OCI-LY7 (cell line): ENCODE data around the gene CCT5. TPM values are rescaled to one million over a fixed set of nuclear protein-coding genes. Genes with fewer than 3 reads are reported as not detected.

Experiments used
- BruUV-seq: library from RNA; stranded (reverse); fragments of 400-500 nt; replicated peaks from 2 replicates; lab custom pipeline; 2021; lab: Mats Ljungman, UMichigan
- CTCF ChIA-PET: fragments of 300-600 bp; sonication (Branson Sonifier 250); formaldehyde crosslinking; loops from one replicate; lab custom pipeline; 2022; ENCODE audit warnings: antibody characterized with exemption; ENCODE audit not compliant: unreplicated experiment; lab: Charles Lee
- POLR2A ChIA-PET: fragments of 300-600 bp; sonication (Branson Sonifier 250); formaldehyde crosslinking; loops from one replicate; lab custom pipeline; 2022; ENCODE audit warnings: antibody characterized with exemption; lab: Charles Lee
- DNase-seq: peaks from one replicate; pipeline ENCODE4 v3.0.0-alpha.2; 2015; ENCODE audit warnings: low spot score
- H2AFZ ChIP-seq: fragments of 200-600 bp; sonication (generic), shearing (Covaris generic); 2 replicates; pipeline ENCODE4 v1.6.1; 2014; ENCODE audit warnings: mild to moderate bottlenecking, antibody characterized with exemption, low read length, moderate library complexity
- H3K27ac ChIP-seq: fragments of 200-600 bp; sonication (generic); 2 replicates; pipeline ENCODE4 v1.5.1; 2014; ENCODE audit warnings: mixed run types, low read depth, mild to moderate bottlenecking, moderate library complexity, low read length, inconsistent platforms; ENCODE audit not compliant: poor library complexity, severe bottlenecking
- H3K36me3 ChIP-seq: fragments of 200-600 bp; sonication (generic); 2 replicates; pipeline ENCODE4 v1.6.1; 2014; ENCODE audit warnings: mild to moderate bottlenecking, antibody characterized with exemption, low read length, moderate library complexity, mixed read lengths; ENCODE audit not compliant: insufficient read depth
- H3K4me1 ChIP-seq: fragments of 200-600 bp; sonication (generic); 2 replicates; pipeline ENCODE4 v1.5.1; 2014; ENCODE audit warnings: mild to moderate bottlenecking, low read length; ENCODE audit not compliant: insufficient read depth, poor library complexity, severe bottlenecking
- H3K4me2 ChIP-seq: fragments of 200-600 bp; sonication (generic); 2 replicates; pipeline ENCODE4 v1.6.1; 2014; ENCODE audit warnings: mild to moderate bottlenecking, low read length
- H3K4me3 ChIP-seq: fragments of 200-600 bp; sonication (generic); 2 replicates; pipeline ENCODE4 v1.5.1; 2014; ENCODE audit warnings: mild to moderate bottlenecking, low read depth, low read length; ENCODE audit not compliant: poor library complexity, severe bottlenecking
- H3K79me2 ChIP-seq: fragments of 200-600 bp; sonication (generic); 2 replicates; pipeline ENCODE4 v1.6.1; 2016; ENCODE audit warnings: low read depth, mild to moderate bottlenecking, low read length, moderate library complexity, mixed read lengths; ENCODE audit not compliant: insufficient read depth
- H3K9me2 ChIP-seq: fragments of 200-600 bp; sonication (generic); 2 replicates; pipeline ENCODE4 v1.6.1; 2016; ENCODE audit warnings: mild to moderate bottlenecking, low read length, mixed read lengths; ENCODE audit not compliant: insufficient read depth
- H3K9me3 ChIP-seq: fragments of 200-600 bp; sonication (generic); 2 replicates; pipeline ENCODE4 v1.6.1; 2014; ENCODE audit warnings: mild to moderate bottlenecking, mixed run types, low read length, mixed read lengths
- H4K20me1 ChIP-seq: fragments of 200-600 bp; sonication (generic); 2 replicates; pipeline ENCODE4 v1.6.1; 2014; ENCODE audit warnings: mild to moderate bottlenecking, antibody characterized with exemption, low read length, moderate library complexity, mixed read lengths; ENCODE audit not compliant: insufficient read depth
- CTCF ChIP-seq: fragments of 200-600 bp; sonication (generic); conservative IDR thresholded peaks from 2 replicates; pipeline ENCODE4 v1.5.1; 2014; ENCODE audit warnings: mild to moderate bottlenecking, antibody characterized with exemption, low read length, moderate library complexity, mixed read lengths
- EZH2phosphoT487 ChIP-seq: fragments of 200-600 bp; sonication (generic); IDR thresholded peaks from 2 replicates; pipeline ENCODE4 v1.6.1; 2018; ENCODE audit warnings: low read depth, borderline replicate concordance, mild to moderate bottlenecking, mixed run types, antibody characterized with exemption, low read length, moderate library complexity, mixed read lengths
- intact Hi-C: fragments of 100-400 bp; cut with micrococcal nuclease; formaldehyde crosslinking; loops from one replicate; pipeline ENCODE4 v1.10.0; 2022; ENCODE audit not compliant: unreplicated experiment
- total RNA-seq, 2 experiments: library from RNA; depleted of rRNA in 1 of 2; stranded (reverse); fragments of >200 nt in 1 of 2; shearing (Covaris generic) in 1 of 2; gene quantifications; 2 replicates each; pipeline ENCODE4 v1.2.3, GENCODE V29; 2014 to 2022

CCT5 gene
- total RNA-seq, 2 experiments from 2014 or later = 389 to 498 TPM

- H3K36me3 ChIP-seq = no peaks in the 10 kb centered on the region
Observed at GRCh38 chr5:10275991-10276390, 25.9 kb downstream of the CCT5 start.

GRCh38 chr5:10276691-10277090 lies 26.6 kb downstream of the CCT5 start:
- H3K79me2 ChIP-seq = no peaks in the 10 kb centered on the region
- no peak for DNase-seq
- H3K4me1 ChIP-seq = no peaks in the 10 kb centered on the region
- no peak for TF ChIP-seq EZH2phosphoT487
- TF ChIP-seq CTCF = no peak
- H3K4me2 ChIP-seq = no peak overlapping the region
- H2AFZ ChIP-seq = no peak overlapping the region
- ChIA-PET POLR2A (interaction anchor here (0.6 kb wide), 1 partner anchor 78 kb away, joined by 4 read pairs; no protein-coding TSS in a partner anchor), CTCF (no interaction called here)
- BruUV-seq = no TSS peak
- intact Hi-C loops = no loop called here
- no peak overlapping the region for H3K4me3 ChIP-seq
- no peaks in the 10 kb centered on the region for H4K20me1 ChIP-seq
- no peaks in the 10 kb centered on the region for H3K36me3 ChIP-seq
- H3K9me2 ChIP-seq = no peaks in the 10 kb centered on the region
- H3K9me3 ChIP-seq = no peaks in the 10 kb centered on the region
- H3K27ac ChIP-seq = no peak overlapping the region

More at GRCh38 chr5:10275991-10276390, 25.9 kb downstream of the CCT5 start:
- TF ChIP-seq CTCF (no peak), EZH2phosphoT487 (no peak)
- no peak for DNase-seq
- CTCF ChIA-PET = no interaction called here
- no peak overlapping the region for H3K4me3 ChIP-seq
- no peaks in the 10 kb centered on the region for H3K79me2 ChIP-seq
- H3K4me1 ChIP-seq = no peaks in the 10 kb centered on the region
- intact Hi-C loops = no loop called here
- no peak overlapping the region for H2AFZ ChIP-seq
- no peak overlapping the region for H3K27ac ChIP-seq
- no peaks in the 10 kb centered on the region for H4K20me1 ChIP-seq
- H3K4me2 ChIP-seq = no peak overlapping the region
- no TSS peak for BruUV-seq
- H3K9me2 ChIP-seq = no peaks in the 10 kb centered on the region
- no peaks in the 10 kb centered on the region for H3K9me3 ChIP-seq
- POLR2A ChIA-PET = no interaction called here

GRCh38 chr5:10277773-10278630 lies 27.9 kb downstream of the CCT5 start:
- Histone ChIP-seq H3K79me2 (no peaks in the 10 kb centered on the region), H3K4me3 (no peak overlapping the region), H3K27ac (no peak overlapping the region), H3K36me3 (no peaks in the 10 kb centered on the region), H3K9me3 (no peaks in the 10 kb centered on the region), H3K4me1 (no peaks in the 10 kb centered on the region), H3K4me2 (no peak overlapping the region), H4K20me1 (no peaks in the 10 kb centered on the region), H2AFZ (no peak overlapping the region), H3K9me2 (no peaks in the 10 kb centered on the region)
- no peak for DNase-seq
- POLR2A ChIA-PET = interaction anchor here (0.7 to 1.8 kb wide), 2 partner anchors 90 to 819 kb away, joined by 3 to 8 read pairs; no protein-coding TSS in a partner anchor
- intact Hi-C loops = no loop called here
- no TSS peak for BruUV-seq
- CTCF ChIA-PET = no interaction called here
- no peak for TF ChIP-seq EZH2phosphoT487
- no peak for TF ChIP-seq CTCF
